Adrenal gland (tissue), 5 donors: ENCODE measurements around the gene GAB4.

Experiments used
- POLR2A ChIP-seq, 2 donors: fragments of 450-650 bp; IDR thresholded peaks; one replicate each; pipeline ENCODE4 v1.6.1; 2017; ENCODE audit warnings: antibody characterized with exemption in 2 of 2, mild to moderate bottlenecking in 2 of 2, moderate library complexity in 1 of 2
- TF ChIP-seq, protein P1 (sequence below), 6 experiments: fragments of 450-650 bp in 4 of 6; fragments of 200-600 bp in 2 of 6; sonication (generic) in 1 of 6; IDR thresholded peaks; 1 replicate in 5 of 6; 2 replicates in 1 of 6; pipeline versions ENCODE4 v1.5.1 to v1.8.0; 2016 to 2021; ENCODE audit warnings: antibody characterized with exemption in 6 of 6, mild to moderate bottlenecking in 2 of 6, moderate library complexity in 1 of 6
- donor health status: DM: no; HTN: no; CAD: no.

DNA sequence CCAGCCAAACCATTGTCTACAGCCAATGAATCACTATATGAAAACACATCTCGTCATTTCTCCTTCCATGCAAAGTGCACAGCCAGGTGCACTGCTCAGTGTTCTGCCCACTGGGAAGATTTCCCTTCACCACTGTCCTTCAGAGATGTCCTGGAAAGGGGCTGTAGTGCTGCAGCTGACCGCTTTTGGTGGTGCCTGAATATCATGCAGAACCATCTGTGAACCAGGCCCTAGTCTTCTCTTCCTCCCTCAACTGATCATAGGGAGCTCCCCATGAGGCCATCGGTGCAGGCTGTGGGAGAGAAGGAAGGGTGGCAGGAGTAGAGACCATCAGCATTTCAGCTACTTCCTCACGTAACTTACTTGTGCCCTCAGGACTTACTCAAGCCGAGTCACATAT is 70.2 kb downstream of the GAB4 start:
- TF ChIP-seq, protein P1, sequence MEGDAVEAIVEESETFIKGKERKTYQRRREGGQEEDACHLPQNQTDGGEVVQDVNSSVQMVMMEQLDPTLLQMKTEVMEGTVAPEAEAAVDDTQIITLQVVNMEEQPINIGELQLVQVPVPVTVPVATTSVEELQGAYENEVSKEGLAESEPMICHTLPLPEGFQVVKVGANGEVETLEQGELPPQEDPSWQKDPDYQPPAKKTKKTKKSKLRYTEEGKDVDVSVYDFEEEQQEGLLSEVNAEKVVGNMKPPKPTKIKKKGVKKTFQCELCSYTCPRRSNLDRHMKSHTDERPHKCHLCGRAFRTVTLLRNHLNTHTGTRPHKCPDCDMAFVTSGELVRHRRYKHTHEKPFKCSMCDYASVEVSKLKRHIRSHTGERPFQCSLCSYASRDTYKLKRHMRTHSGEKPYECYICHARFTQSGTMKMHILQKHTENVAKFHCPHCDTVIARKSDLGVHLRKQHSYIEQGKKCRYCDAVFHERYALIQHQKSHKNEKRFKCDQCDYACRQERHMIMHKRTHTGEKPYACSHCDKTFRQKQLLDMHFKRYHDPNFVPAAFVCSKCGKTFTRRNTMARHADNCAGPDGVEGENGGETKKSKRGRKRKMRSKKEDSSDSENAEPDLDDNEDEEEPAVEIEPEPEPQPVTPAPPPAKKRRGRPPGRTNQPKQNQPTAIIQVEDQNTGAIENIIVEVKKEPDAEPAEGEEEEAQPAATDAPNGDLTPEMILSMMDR (IDR thresholded peaks at IDR 0.05): no peak
- no peak for TF ChIP-seq POLR2A (IDR thresholded peaks at IDR 0.05)
